GM19395 (cell line): ENCODE data around the gene HYLS1.

ENCODE experiments used
- ATAC-seq: cut with Tn5 transposase; IDR thresholded peaks from one replicate; pipeline ENCODE4 v1.9.1; 2021; ENCODE audit warnings: mild to moderate bottlenecking, moderate library complexity; ENCODE audit not compliant: unreplicated experiment

Gene HYLS1

GRCh38 chr11:125932301-125932700 is 44.8 kb downstream of the HYLS1 start:
- no peak for ATAC-seq

GRCh38 chr11:125933030-125933813 is 45.8 kb downstream of the HYLS1 start:
- no peak for ATAC-seq

GRCh38 chr11:125934473-125934872 is 47.0 kb downstream of the HYLS1 start:
- no peak for ATAC-seq

GRCh38 chr11:125935056-125935455 is 47.6 kb downstream of the HYLS1 start:
- no peak for ATAC-seq

- no peak for ATAC-seq
Observed at GRCh38 chr11:125935618-125936199, 48.2 kb downstream of the HYLS1 start.

DNA sequence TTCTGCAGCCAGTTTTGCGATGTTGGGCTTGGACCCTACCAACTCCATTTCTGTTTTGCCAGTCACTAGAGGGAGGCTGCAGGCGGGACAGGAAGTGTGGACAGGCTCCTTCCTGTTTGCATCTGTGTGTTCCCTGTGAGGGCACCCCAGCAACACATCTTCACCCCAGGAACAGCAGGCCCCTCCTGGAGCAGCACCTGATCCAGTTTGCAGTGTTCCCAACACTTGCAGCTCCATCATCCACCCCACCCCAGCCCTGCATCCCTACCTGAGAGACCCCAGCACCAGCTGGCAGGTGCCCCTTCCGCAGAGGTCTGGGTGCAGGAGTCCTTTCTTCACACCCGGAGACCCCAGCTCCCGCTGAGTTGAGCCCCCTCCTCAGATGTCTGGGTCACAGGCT is 51.0 kb downstream of the HYLS1 start:
- no peak for ATAC-seq

DNA sequence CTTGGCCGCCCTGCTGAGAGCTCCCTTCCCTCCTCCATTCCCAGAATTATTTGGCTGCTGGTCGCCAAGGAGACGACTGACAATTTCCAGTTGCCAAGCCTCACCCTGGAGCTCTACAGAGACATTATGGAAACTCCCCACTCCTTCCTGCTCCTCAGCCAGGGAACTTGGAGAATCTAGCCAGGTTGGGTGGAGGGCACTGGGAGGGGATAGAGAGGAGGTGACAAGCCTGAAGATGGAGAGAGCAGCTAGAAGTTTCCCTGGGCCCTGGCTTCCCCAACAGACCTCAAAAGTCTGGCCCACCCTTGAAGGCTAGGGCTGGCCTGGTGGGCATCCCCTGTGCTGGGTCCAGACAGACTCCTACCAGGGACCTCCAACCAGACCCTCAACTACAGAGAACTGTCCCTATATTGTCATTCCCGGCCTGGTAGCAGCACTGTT is 51.6 kb downstream of the HYLS1 start:
- ATAC-seq = no peak

DNA sequence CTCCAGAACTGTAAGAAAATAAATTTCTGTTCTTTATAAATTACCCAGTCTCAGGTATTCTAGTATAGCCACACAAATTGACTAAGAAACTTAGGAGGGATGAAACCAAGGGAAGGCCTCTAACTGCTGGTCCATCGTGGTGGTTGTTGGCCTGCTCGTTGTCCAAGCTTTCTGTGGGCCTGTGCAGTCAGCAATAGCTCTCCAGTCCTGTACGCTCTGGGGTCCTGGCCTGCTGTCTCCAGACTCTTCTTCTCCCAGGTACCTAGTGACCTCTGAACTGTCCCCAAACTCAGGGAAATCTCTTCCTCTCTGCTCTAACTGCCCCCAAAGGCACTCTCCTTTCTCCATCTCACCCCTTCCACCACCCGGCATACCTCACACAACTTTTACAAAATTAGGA is 52.7 kb downstream of the HYLS1 start:
- no peak for ATAC-seq

DNA sequence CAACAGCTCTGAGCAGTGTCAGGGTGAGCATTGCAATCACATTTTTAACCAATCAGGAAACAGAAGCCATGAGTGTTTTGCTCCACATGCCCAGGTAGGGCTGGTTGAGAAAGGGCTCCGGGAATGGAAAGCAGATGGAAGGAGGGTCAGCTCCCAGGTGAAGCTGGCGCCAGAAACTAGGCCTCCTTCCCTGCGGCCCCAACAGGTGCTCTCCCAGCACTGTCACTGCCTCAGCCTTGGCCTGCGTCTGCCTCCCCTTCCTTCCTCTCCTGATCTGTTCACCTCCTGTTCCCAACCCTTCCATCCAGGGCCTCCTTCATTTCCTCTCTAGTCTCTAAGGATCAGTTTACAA is 53.8 kb downstream of the HYLS1 start:
- ATAC-seq = no peak

DNA sequence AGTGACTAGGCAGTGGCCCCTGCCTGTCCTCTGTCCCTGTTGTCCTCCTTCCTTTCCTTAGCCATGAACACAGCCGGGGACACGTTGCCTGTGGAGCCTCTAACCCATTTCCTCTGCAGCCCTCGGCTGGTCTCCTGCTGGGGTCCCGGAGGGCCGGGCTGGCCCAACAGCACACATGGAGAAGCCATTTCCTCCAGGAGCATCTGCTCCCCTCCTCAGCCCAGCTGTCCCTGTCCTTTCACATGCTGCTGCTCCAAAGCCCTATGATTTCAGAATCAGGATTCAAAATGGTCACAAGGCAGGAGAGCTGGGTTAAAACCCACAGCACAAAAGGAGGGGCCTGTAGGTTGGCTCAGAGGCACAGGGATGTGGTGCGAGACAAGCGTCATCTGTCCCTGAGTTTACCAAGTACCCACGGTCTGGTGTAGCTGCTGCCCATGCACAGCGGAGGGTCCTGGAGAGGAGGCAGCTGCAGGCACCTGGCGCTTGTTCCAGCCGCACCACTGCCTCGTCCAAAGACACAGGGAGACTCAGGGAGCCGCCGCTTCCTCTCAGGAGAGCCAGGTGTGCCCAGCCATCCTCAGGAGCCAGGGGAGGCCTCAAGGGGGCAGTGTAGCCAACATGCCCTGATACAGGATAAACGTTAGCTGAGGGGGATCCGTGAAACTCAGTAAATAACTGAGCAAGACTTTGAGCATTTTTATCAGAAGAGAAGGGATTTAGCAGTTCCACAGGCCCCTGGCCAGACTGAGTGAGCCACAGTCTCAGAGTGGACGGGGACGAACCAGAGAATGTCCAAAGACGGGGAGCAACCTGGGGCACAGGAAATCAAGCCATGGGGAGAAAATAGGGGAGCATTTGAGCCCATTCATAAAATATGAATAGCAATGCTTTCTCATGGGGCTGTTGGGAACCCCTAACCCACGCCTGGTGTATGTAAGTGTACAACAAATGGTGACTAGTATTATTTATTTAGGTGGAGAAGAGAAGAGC is 54.4 kb downstream of the HYLS1 start:
- peak; percentile 71 for ATAC-seq

DNA sequence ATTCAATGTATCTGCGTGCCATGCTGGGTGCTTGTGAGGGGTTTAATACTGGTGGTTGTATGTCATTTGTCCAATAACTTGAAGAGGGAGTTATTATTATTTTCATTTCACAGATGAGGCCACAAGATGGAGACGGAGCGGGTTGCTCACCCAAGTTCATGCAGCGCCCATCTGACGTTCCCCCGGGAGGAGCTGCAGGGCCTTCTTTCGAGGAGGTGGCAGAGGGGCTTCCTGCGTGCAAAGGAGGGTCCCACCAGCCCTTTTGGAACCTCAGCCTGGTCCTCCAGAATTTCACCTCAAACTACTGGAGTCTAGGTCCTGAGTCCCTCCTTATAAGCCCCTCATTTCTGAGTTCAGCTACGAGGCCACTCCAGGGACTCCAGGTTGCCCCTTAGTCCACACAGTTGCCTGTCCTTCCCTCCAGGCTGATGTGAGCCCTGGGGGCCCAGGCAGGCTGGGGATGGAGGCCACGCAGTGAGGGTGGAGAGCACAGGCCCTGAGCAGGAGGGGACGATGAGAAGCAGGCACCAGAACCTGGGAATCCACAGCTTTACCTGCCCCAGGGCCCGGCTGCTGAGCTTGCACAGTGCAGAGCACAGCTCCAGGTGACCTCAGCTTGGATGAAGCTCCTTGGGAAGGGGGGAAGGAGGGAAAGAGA is 55.4 kb downstream of the HYLS1 start:
- ATAC-seq = no peak

DNA sequence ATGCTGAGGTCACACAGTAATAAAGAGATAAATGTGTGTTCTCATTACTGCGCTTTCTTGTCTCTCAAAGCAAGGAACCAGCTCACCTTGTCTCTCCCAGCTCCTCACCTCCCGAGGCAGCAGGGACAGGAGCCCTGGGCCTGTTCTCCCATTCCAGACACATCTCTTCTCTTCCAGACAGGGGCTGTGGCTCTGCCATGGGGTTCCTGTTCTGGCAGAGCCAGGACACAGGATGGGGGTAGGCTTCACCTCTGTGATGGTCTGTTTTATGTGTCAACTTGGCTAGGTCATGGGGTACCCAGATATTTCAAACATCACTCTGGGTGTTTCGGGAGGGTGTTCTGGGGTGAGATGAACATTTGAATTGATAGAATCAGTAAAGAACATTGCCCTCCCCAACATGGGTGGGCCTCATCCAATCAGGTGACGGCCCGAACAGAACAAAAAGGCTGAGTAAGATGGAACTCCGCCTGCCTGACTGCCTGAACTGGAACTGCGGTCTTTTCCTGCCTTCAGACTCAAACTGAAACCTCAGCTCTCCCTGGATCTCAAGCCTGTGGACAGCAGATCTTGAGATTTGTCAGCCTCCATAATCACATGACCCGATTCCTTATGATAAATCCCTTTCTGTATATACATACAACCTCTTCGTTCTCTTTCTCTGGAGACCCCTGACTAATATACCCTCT is 56.3 kb downstream of the HYLS1 start:
- no peak for ATAC-seq

DNA sequence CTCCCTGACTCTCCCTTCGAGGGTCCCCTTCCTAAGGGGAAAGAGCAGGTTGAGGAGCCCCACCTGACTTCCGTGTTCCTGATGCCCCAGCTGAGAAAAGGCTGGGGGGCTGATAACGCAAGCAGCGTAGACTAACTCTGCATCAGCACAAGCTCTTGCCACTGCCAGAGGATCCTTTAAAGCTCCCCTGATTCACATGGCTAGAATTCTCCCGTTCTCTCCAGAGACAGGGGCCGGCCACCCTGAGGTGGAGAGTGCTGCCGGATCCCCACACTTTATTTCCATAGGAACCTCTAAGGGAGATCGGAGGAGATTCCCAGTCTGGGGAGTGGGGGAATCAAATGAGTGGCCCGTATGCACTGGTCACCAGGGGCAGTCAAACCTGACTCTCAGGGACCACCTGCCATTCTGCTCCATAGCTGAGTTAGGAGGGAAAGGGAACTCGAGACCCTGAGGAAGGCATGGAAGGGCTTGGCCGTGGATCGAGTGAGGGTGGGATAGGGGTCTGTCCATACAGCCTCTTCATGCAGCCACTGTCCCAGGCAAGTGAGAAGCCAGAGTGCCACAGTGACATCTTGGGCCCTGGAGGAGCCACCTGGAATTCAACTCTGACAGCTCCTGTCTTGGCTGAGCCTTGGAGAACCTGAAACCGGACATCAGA is 57.0 kb downstream of the HYLS1 start:
- no peak for ATAC-seq

DNA sequence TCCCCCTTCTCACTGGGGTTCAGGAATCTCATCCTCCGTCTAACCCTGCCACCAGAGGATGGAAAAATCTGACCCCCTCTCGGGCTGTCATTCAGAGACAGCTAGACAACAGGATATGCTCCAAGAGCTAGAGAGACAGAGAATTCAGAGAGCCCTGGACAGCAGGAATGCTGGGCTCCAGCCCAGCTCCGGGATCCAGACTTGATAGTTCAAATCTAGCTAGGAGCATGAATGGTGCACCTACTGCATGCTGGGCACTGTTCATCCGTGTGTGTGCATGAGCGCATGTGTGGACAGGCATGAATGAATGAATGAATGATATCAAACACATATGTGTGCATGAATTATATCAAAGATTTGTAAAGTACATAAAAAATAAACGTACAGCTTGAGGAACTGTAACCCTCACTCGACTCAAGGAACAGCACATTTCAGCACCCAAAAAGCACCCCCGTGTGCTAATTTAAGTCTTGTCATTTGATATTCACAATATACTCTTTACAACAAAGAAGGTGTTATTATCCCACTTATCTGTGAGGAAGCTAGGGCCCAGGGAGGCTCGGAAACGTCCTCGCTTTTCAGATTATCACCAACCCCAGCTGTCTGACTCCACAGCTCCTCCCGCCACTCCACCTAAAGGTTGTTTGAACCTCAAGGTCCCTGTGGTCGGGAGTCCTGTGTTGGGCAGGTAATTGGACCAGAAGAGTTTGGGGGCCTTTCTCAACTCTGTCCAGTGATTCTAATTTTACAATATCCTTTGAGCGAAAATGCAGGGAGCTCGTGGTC is 57.7 kb downstream of the HYLS1 start:
- ATAC-seq = no peak

DNA sequence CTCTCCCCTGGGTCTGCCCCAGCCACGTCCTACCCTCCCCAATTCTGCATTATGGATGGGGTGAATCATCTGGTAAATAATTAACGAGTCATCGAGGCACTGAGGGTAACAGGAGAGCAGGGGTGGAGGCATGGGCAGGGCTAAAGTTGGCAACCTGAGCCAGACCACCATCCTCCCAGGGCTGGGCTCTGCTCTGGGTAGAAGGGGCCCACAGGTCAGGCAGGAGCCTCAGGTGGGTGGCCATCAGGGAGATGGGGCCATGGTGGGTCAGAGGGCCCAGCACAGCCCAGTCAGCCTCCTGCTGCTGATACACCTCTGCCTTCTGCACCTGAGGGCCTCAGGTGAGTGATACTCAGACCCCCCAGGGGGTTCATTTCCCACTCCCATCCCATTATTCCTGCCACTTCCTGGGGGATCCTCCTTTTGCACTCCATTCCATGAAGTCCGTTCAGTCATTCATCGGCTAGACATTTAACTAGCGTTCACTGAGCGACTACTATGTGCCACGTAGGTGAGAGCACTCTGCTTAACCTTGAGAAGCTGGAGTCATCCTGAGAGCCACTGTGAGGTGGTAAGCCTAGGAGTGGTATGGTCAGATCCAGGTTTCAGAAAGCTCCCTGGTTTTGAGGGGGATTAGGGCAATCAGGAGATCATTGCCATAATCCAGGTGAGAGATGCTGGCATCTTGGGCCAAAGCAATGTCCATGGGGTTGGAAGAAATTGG is 58.5 kb downstream of the HYLS1 start, which contains the start of gene VSIG10L2:
Gene VSIG10L2, plus strand, starts transcription at position 248 of the 724 bp plus-strand sequence. Its CDS starts 12 bp downstream, at position 260.
- ATAC-seq = no peak

GRCh38 chr11:125946712-125947418 is 59.4 kb downstream of the HYLS1 start:
- ATAC-seq = no peak

GRCh38 chr11:125947419-125948277 is 60.2 kb downstream of the HYLS1 start:
- ATAC-seq = no peak
